Transverse colon (tissue), 4 donors: Measurements from ENCODE around the gene PTPRD. TPM values are rescaled to one million over a fixed set of nuclear protein-coding genes. Genes with fewer than 3 reads are reported as not detected.

Experiments used
- DNase-seq: peaks from one replicate; pipeline ENCODE4 v3.0.0-alpha.2; 2019
- H3K27ac ChIP-seq, 4 donors: fragments of 200-600 bp; sonication (generic); 2 replicates each; pipeline ENCODE4 v1.5.1; 2016 to 2018; ENCODE audit warnings: inconsistent platforms in 4 of 4
- H3K27me3 ChIP-seq: fragments of 200-600 bp; sonication (generic); 2 replicates; pipeline ENCODE4 v1.5.1; 2017; ENCODE audit warnings: inconsistent platforms
- H3K36me3 ChIP-seq, 4 donors: fragments of 200-600 bp; sonication (generic); 2 replicates each; pipeline ENCODE4 v1.5.1; 2017 to 2019; ENCODE audit warnings: inconsistent platforms in 4 of 4
- H3K4me1 ChIP-seq, 4 donors: fragments of 200-600 bp; sonication (generic); 2 replicates each; pipeline ENCODE4 v1.5.1; 2017 to 2020; ENCODE audit warnings: inconsistent platforms in 4 of 4
- H3K4me3 ChIP-seq, 4 donors: fragments of 200-600 bp; sonication (generic); 1 replicate in 1 of 4; 2 replicates in 3 of 4; pipeline versions ENCODE4 v1.5.1 to v1.6.1; 2017 to 2019; ENCODE audit warnings: inconsistent platforms in 4 of 4
- H3K9me3 ChIP-seq, 2 donors: fragments of 200-600 bp; sonication (generic); 2 replicates each; pipeline ENCODE4 v1.5.1; 2017 to 2019; ENCODE audit warnings: inconsistent platforms in 2 of 2
- EP300 ChIP-seq: sonication (generic); formaldehyde crosslinking; IDR thresholded peaks from one replicate; pipeline ENCODE4 v1.6.1; 2017; ENCODE audit warnings: antibody characterized with exemption, low read depth
- POLR2A ChIP-seq: fragments of 450-650 bp; IDR thresholded peaks from one replicate; pipeline ENCODE4 v1.6.1; 2016; ENCODE audit warnings: antibody characterized with exemption, mild to moderate bottlenecking, moderate library complexity
- POLR2AphosphoS5 ChIP-seq, 3 donors: sonication (generic); formaldehyde crosslinking; IDR thresholded peaks; one replicate each; pipeline ENCODE4 v1.6.1; 2016; ENCODE audit warnings: antibody characterized with exemption in 3 of 3
- WGBS, 2 donors: methylation state at CpG; one replicate each; pipeline ENCODE4 v1.1.5; 2018; ENCODE audit warnings: low coverage in 1 of 2; 5-methylcytosine and 5-hydroxymethylcytosine counted together
- in situ Hi-C, 4 donors: fragments of 200-750 bp; cut with MboI; loops; one replicate each; pipeline versions ENCODE4 v1.15.0 to v1.15.1; 2017; ENCODE audit warnings: low sequenced_read_pairs in 3 of 4, low pct_ligation_motif_present in 1 of 4, low pct_unique_long_range_greater_than_20kb in 1 of 4
- intact Hi-C: fragments of 100-400 bp; cut with DNase I; formaldehyde crosslinking; loops from one replicate; pipeline ENCODE4 v1.15.1; 2023; ENCODE audit warnings: low total_unique reads
- total RNA-seq, 4 donors: library from RNA; depleted of rRNA; stranded (reverse); fragments of >200 nt; gene quantifications; one replicate each; pipeline ENCODE4 v1.1.0, GENCODE V29; 2016
- TF ChIP-seq, protein P1 (sequence below), 5 experiments: fragments of 200-600 bp in 3 of 5; fragments of 450-650 bp in 2 of 5; sonication (generic) in 3 of 5; IDR thresholded peaks; 1 replicate in 2 of 5; 2 replicates in 3 of 5; pipeline ENCODE4 v1.5.1; 2016 to 2017; ENCODE audit warnings: antibody characterized with exemption in 5 of 5, inconsistent platforms in 3 of 5, mild to moderate bottlenecking in 2 of 5, moderate library complexity in 1 of 5

Gene PTPRD
- total RNA-seq, 4 donors from 2014 or later = 43.0 to 115 (median 79.1) TPM

GRCh38 chr9:8895861-8896224 is 1717.0 kb downstream of the PTPRD start:
- in situ Hi-C loops = loop anchor here in 1 of 4 donors (25.0 kb wide), 1 partner anchor 1334 kb away; no protein-coding TSS in a partner anchor
- Histone ChIP-seq H3K27me3 (no peaks in the 10 kb centered on the region), H3K4me3 (no peak overlapping the region), H3K36me3 (no peaks in the 10 kb centered on the region), H3K9me3 (no peaks in the 10 kb centered on the region), H3K4me1 (peaks cover 0 to 7% (median 0%) of the 10 kb centered on the region in 4 donors), H3K27ac (no peak overlapping the region)
- intact Hi-C loops = no loop called here
- WGBS, 2 donors = 24 to 31% methylated on average over 3 of the region's 3 CpGs
- DNase-seq = no peak
- TF ChIP-seq, protein P1, sequence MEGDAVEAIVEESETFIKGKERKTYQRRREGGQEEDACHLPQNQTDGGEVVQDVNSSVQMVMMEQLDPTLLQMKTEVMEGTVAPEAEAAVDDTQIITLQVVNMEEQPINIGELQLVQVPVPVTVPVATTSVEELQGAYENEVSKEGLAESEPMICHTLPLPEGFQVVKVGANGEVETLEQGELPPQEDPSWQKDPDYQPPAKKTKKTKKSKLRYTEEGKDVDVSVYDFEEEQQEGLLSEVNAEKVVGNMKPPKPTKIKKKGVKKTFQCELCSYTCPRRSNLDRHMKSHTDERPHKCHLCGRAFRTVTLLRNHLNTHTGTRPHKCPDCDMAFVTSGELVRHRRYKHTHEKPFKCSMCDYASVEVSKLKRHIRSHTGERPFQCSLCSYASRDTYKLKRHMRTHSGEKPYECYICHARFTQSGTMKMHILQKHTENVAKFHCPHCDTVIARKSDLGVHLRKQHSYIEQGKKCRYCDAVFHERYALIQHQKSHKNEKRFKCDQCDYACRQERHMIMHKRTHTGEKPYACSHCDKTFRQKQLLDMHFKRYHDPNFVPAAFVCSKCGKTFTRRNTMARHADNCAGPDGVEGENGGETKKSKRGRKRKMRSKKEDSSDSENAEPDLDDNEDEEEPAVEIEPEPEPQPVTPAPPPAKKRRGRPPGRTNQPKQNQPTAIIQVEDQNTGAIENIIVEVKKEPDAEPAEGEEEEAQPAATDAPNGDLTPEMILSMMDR (IDR thresholded peaks at IDR 0.05) = peak; percentile 47 to 60 (median 53)
- TF ChIP-seq POLR2AphosphoS5 (IDR thresholded peaks at IDR 0.05) = no peak

- intact Hi-C loops = no loop called here
Observed at GRCh38 chr9:8895106-8895860, 1717.5 kb downstream of the PTPRD start.

GRCh38 chr9:8890695-8891094 is 1722.1 kb downstream of the PTPRD start:
- WGBS, 2 donors = 50 to 63% methylated on average over 2 of the region's 2 CpGs
- Histone ChIP-seq H3K36me3 (no peaks in the 10 kb centered on the region), H3K9me3 (no peaks in the 10 kb centered on the region), H3K4me3 (no peak overlapping the region), H3K27ac (no peak overlapping the region), H3K27me3 (no peaks in the 10 kb centered on the region), H3K4me1 (peaks cover 0 to 20% (median 1%) of the 10 kb centered on the region in 4 donors)
- intact Hi-C loops = loop anchor here (5.0 kb wide), 1 partner anchor 928 kb away; no protein-coding TSS in a partner anchor
- no peak for DNase-seq
- in situ Hi-C loops = loop anchor here in 1 of 4 donors (25.0 kb wide), 1 partner anchor 1328 kb away; no protein-coding TSS in a partner anchor
- no peak for TF ChIP-seq EP300
- TF ChIP-seq POLR2A = no peak
- TF ChIP-seq, protein P1 (IDR thresholded peaks at IDR 0.05) = no peak
- no peak for TF ChIP-seq POLR2AphosphoS5 (IDR thresholded peaks at IDR 0.05)

More at GRCh38 chr9:8895106-8895860, 1717.5 kb downstream of the PTPRD start:
- no peak overlapping the region for H3K4me3 ChIP-seq
- no peak for TF ChIP-seq POLR2A
- TF ChIP-seq, protein P1 (IDR thresholded peaks at IDR 0.05) = no peak
- no peak for TF ChIP-seq POLR2AphosphoS5 (IDR thresholded peaks at IDR 0.05)
- TF ChIP-seq EP300 = no peak
- in situ Hi-C loops = loop anchor here in 1 of 4 donors (25.0 kb wide), 1 partner anchor 1333 kb away; no protein-coding TSS in a partner anchor
- H3K4me1 ChIP-seq = peaks cover 0 to 7% (median 0%) of the 10 kb centered on the region in 4 donors
- 19 to 25% methylated on average over 4 of the region's 4 CpGs for WGBS, 2 donors
- H3K9me3 ChIP-seq = no peaks in the 10 kb centered on the region
- no peaks in the 10 kb centered on the region for H3K27me3 ChIP-seq
- no peak overlapping the region for H3K27ac ChIP-seq
- H3K36me3 ChIP-seq = no peaks in the 10 kb centered on the region
- no peak for DNase-seq

DNA sequence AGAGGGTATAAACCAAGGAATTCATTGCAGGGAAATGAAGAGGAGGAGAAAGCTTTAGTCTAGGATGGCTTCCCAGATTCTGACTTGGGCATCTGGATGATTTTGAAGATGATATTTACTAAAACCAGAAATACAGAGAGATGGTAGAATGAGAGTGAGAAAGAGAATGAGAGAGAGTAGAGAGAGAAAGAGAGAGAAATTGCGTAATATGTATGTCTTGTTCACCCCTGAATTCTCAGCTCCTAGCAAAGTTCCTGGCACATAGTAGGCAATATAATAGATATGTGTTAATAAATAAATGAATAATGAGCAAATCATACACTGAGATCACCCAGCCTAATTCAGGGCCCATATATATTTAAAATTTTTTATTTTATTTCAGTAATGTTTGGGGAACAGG is 1723.7 kb downstream of the PTPRD start:
- in situ Hi-C loops (loop anchor here in 1 of 4 donors (25.0 kb wide), 1 partner anchor 1327 kb away; no protein-coding TSS in a partner anchor), intact Hi-C loops (no loop called here)

More for the DNA sequence above, 1723.7 kb downstream of the PTPRD start:
- Histone ChIP-seq H3K36me3 (no peaks in the 10 kb centered on the region), H3K4me1 (peaks cover 0 to 15% (median 2%) of the 10 kb centered on the region in 4 donors), H3K27ac (no peak overlapping the region), H3K9me3 (no peaks in the 10 kb centered on the region), H3K27me3 (no peaks in the 10 kb centered on the region), H3K4me3 (no peak overlapping the region)
- TF ChIP-seq, protein P1 (IDR thresholded peaks at IDR 0.05) = no peak
- TF ChIP-seq POLR2A = no peak
- TF ChIP-seq POLR2AphosphoS5 (IDR thresholded peaks at IDR 0.05) = no peak
- TF ChIP-seq EP300 = no peak
- WGBS, 2 donors = 100% methylated on average over 1 of the region's 1 CpG
- no peak for DNase-seq
